Measurements from ENCODE around the gene STRN. TPM values are rescaled to one million over a fixed set of nuclear protein-coding genes. Genes with fewer than 3 reads are reported as not detected.

Gene STRN
- total and polyA plus RNA-seq, 2 of the 13 experiments (the other 11 are each of a cell fraction or from before 2014, with no cell fraction given) = 10.4 to 19.3 TPM

DNA sequence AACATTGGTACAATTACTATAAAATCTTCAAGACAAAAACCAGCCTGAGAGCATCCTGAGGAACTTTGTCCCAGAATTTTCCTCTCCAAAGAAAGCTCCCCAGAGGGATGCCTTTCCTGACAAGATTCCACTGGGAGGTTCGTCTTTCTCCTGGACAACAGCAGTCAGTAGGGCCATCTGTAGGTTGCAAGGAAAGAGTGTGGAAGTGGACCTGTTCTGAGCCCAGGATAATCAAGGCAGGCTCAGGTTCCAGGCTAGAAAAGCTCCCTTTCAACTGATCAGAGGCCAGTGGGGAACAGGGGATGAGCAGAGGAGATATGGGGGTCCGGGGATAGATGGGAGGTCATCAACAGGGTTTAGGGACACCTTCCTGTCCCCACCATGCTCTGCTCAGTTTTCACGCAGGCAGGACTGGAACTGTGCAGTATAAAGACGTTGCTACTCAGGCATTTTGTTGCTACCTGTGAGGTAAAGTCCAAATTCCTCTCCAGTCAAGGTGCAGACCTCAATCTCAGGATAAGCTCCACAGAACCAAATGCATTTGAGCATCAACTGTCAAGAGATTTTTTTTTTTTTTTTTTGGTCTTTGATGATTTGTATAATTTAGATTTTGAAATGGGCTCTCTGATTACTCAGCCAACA lies 126.2 kb downstream of the STRN start (continued):
- no peak for TF ChIP-seq ZNF841 (CRISPR knock-in tag; IDR thresholded peaks at IDR 0.05; ENCODE audit: borderline replicate concordance)
- TF ChIP-seq ZNF264 (CRISPR knock-in tag; IDR thresholded peaks at IDR 0.05) = no peak

DNA sequence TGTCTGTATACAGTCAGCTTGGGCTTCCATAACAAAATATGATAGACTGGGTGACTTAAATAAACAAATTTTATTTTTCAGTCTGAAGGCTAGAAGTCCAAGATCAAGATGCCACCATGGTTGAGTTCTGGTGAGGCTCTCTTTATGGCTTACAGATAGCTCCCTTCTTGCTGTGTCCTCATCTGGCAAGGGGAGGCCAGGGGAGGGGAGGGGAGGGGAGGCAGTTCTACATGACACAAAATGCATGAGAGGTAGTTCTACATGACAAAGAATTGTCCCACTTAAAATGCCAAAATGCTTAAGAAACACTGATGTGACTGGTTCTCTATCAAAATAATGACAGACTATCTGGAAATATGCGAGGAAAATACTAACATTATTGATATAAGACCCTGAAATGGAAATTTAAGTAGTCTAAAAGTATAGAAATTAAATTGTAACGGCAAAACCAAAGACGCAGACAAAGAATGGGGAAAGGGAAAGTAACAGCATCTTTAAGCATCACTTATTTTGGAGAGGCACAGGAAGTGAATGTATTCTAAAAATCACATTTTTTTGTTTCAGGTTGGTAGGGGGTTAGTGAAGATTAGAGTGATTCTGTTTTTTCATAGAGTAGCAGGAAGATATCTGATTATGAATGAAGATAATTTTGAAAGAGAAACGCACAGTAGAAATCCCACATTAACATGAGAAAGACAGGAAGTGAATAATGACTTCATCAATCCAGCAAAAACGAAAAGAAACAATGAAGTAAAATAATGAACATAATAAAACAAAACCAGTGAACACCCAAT lies 131.4 kb downstream of the STRN start:
- no peaks in the 10 kb centered on the region; a peak in 1 of 5 replicates for H3K27me3 ChIP-seq (ENCODE audit: control insufficient read depth in 1 of 2, insufficient read depth in 2 of 2, low read length in 2 of 2)
- 22% methylated on average over 5 of the region's 5 CpGs for WGBS (ENCODE audit: low lambda C conversion rate)
- ChIA-PET POLR2A (no interaction called here), CTCF (ENCODE audit: low intra/inter-chr PET ratio, low total read pairs) (no interaction called here)
- H3K4me2 ChIP-seq (ENCODE audit: low read depth, low read length) = no peak overlapping the region
- TF ChIP-seq ZNF629 (CRISPR knock-in tag; conservative IDR thresholded peaks at IDR 0.05) = no peak
- TF ChIP-seq XBP1 (CRISPR knock-in tag; IDR thresholded peaks at IDR 0.05) = no peak
- TF ChIP-seq KDM4B (CRISPR knock-in tag; IDR thresholded peaks at IDR 0.05) = no peak
- no peak for TF ChIP-seq SOX5 (CRISPR knock-in tag; IDR thresholded peaks at IDR 0.05; ENCODE audit: borderline replicate concordance)
- TF ChIP-seq, protein P1, sequence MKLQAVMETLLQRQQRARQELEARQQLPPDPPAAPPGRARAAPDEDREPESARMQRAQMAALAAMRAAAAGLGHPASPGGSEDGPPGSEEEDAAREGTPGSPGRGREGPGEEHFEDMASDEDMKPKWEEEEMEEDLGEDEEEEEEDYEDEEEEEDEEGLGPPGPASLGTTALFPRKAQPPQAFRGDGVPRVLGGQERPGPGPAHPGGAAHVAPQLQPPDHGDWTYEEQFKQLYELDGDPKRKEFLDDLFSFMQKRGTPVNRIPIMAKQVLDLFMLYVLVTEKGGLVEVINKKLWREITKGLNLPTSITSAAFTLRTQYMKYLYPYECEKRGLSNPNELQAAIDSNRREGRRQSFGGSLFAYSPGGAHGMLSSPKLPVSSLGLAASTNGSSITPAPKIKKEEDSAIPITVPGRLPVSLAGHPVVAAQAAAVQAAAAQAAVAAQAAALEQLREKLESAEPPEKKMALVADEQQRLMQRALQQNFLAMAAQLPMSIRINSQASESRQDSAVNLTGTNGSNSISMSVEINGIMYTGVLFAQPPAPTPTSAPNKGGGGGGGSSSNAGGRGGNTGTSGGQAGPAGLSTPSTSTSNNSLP (IDR thresholded peaks at IDR 0.05; ENCODE audit: low read depth, low read length) = no peak
- no peak for TF ChIP-seq REPIN1 (CRISPR knock-in tag; IDR thresholded peaks at IDR 0.05; ENCODE audit: borderline replicate concordance, low read depth)
- TF ChIP-seq NFKBIZ (CRISPR knock-in tag; IDR thresholded peaks at IDR 0.05) = no peak
- TF ChIP-seq, protein P2, sequence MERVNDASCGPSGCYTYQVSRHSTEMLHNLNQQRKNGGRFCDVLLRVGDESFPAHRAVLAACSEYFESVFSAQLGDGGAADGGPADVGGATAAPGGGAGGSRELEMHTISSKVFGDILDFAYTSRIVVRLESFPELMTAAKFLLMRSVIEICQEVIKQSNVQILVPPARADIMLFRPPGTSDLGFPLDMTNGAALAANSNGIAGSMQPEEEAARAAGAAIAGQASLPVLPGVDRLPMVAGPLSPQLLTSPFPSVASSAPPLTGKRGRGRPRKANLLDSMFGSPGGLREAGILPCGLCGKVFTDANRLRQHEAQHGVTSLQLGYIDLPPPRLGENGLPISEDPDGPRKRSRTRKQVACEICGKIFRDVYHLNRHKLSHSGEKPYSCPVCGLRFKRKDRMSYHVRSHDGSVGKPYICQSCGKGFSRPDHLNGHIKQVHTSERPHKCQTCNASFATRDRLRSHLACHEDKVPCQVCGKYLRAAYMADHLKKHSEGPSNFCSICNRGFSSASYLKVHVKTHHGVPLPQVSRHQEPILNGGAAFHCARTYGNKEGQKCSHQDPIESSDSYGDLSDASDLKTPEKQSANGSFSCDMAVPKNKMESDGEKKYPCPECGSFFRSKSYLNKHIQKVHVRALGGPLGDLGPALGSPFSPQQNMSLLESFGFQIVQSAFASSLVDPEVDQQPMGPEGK (CRISPR knock-in tag; IDR thresholded peaks at IDR 0.05) = no peak
- no peak for TF ChIP-seq ZNF589 (CRISPR knock-in tag; conservative IDR thresholded peaks at IDR 0.05)
- TF ChIP-seq, protein P3, sequence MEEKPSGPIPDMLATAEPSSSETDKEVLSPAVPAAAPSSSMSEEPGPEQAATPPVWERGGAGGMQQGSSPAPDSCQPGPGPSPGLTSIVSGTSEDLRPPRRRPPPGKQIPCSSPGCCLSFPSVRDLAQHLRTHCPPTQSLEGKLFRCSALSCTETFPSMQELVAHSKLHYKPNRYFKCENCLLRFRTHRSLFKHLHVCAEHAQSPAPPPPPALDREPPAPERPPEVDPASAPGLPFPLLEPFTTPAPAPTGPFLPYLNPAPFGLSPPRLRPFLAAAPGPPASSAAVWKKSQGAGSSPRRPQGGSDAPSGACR (CRISPR knock-in tag; IDR thresholded peaks at IDR 0.05) = no peak
- no peak overlapping the region for H3K27ac ChIP-seq (ENCODE audit: extremely low read length, insufficient read depth, low read length)
- H3K4me1 ChIP-seq (ENCODE audit: insufficient read depth, low read length) = no peaks in the 10 kb centered on the region
- no peak overlapping the region for H3K4me3 ChIP-seq (replicated peaks in 1 of 3; ENCODE audit: insufficient read depth in 1 of 3, low read depth in 2 of 3, low read length in 3 of 3)
- FAIRE-seq (no peak), DNase-seq (ENCODE audit: low spot score) (no peak), ATAC-seq (no peak)
- H4K20me1 ChIP-seq (ENCODE audit: insufficient read depth, low read length) = no peaks in the 10 kb centered on the region
- H3K9me3 ChIP-seq (ENCODE audit: low read length) = no peaks in the 10 kb centered on the region
- intact Hi-C loops (cut with micrococcal nuclease; ENCODE audit: unreplicated experiment) = no loop called here
- in situ Hi-C loops (cut with HindIII; ENCODE audit: extremely low pct_ligation_motif_present, low pct_unique_long_range_greater_than_20kb) = no loop called here
- no peaks in the 10 kb centered on the region for H3K36me3 ChIP-seq (replicated peaks in 1 of 2; ENCODE audit: control insufficient read depth in 1 of 2, insufficient read depth in 2 of 2, low read length in 2 of 2)
- H2AFZ ChIP-seq (ENCODE audit: low read length) = no peak overlapping the region
- no TSS peak for BruUV-seq (replicated peaks)
- H3K79me2 ChIP-seq (ENCODE audit: insufficient read depth, low read length) = no peaks in the 10 kb centered on the region
- no peak overlapping the region for H3K9ac ChIP-seq (ENCODE audit: insufficient read depth, low read depth, low read length)
